K562 (cell line): ENCODE data around the gene RETN. TPM values are rescaled to one million over a fixed set of nuclear protein-coding genes. Genes with fewer than 3 reads are reported as not detected.

Source experiments
- ATAC-seq: fragments of 200-7000 bp; cut with Tn5 transposase; 3 replicates; pipeline ENCODE4 v1.9.1; 2020; ENCODE audit warnings: moderate library complexity
- BruUV-seq: library from RNA; stranded (reverse); fragments of 400-500 nt; replicated peaks from 2 replicates; lab custom pipeline; 2021; lab: Mats Ljungman, UMichigan
- CTCF ChIA-PET: fragments of 300-600 bp; formaldehyde crosslinking; extraction: SDS; loops from one replicate; lab custom pipeline; 2021; ENCODE audit warnings: low intra/inter-chr PET ratio; lab: Yijun Ruan, JAX
- POLR2A ChIA-PET: fragments of 300-600, 350-650 bp; sonication (Branson Sonifier 250); formaldehyde crosslinking; extraction: SDS; loops from one replicate; lab custom pipeline; 2021; ENCODE audit warnings: antibody characterized with exemption, inconsistent platforms; lab: Yijun Ruan, JAX
- DNase-seq, 4 experiments: peaks; one replicate each; pipeline versions ENCODE4 v3.0.0 to v3.0.0-alpha.2; 2011 to 2018; ENCODE audit warnings: low spot score in 3 of 4, mixed read lengths in 3 of 4; ENCODE audit errors: extremely low read depth in 1 of 4
- FAIRE-seq: peaks from 2 replicates; lab custom pipeline; 2011; peaks lifted over from hg19 to GRCh38; lab: Jason Lieb, UNC
- H2AFZ ChIP-seq: 2 replicates; pipeline ENCODE4 v1.6.0; 2011; ENCODE audit warnings: low read depth, low read length, control low read depth, inconsistent platforms
- H3K27ac ChIP-seq: fragments of 200-600 bp; 3 replicates; pipeline ENCODE4 v1.8.0; 2011; ENCODE audit warnings: low read depth, mild to moderate bottlenecking, control low read depth, inconsistent platforms, low read length, moderate library complexity, mixed read lengths; ENCODE audit errors: extremely low read depth
- H3K27me3 ChIP-seq, 2 experiments: fragments of 300-600 bp in 1 of 2; 2 replicates in 1 of 2; 3 replicates in 1 of 2; pipeline versions ENCODE4 v1.6.0 to v1.8.0; 2011; ENCODE audit warnings: inconsistent platforms in 2 of 2, low read length in 2 of 2, mild to moderate bottlenecking in 1 of 2, mixed read lengths in 1 of 2, moderate library complexity in 1 of 2; ENCODE audit not compliant: control insufficient read depth in 2 of 2, insufficient read depth in 2 of 2
- H3K36me3 ChIP-seq: fragments of 300-600 bp; 3 replicates; pipeline ENCODE4 v1.8.0; 2011; ENCODE audit warnings: mild to moderate bottlenecking, low read length, inconsistent platforms; ENCODE audit not compliant: control insufficient read depth, insufficient read depth
- H3K4me1 ChIP-seq, 2 experiments: fragments of 200-600 bp in 1 of 2; replicated peaks in 1 of 2; 2 replicates in 1 of 2; 3 replicates in 1 of 2; pipeline versions ENCODE4 v1.5.1 to v1.8.0; 2011; ENCODE audit warnings: inconsistent platforms in 2 of 2, low read length in 2 of 2, mild to moderate bottlenecking in 1 of 2, mixed read lengths in 1 of 2, moderate library complexity in 1 of 2; ENCODE audit not compliant: control insufficient read depth in 2 of 2, insufficient read depth in 2 of 2
- H3K4me2 ChIP-seq: 2 replicates; pipeline ENCODE4 v1.6.1; 2011; ENCODE audit warnings: low read length, control low read depth, inconsistent platforms, mixed read lengths; ENCODE audit not compliant: insufficient read depth
- H3K4me3 ChIP-seq: fragments of 200-600 bp; sonication (generic), shearing (Covaris generic); 2 replicates; pipeline ENCODE4 v1.5.1; 2016; ENCODE audit warnings: control low read depth, inconsistent platforms
- H3K79me2 ChIP-seq: fragments of 200-600 bp; 3 replicates; pipeline ENCODE4 v1.8.0; 2011; ENCODE audit warnings: low read length, inconsistent platforms; ENCODE audit not compliant: control insufficient read depth, insufficient read depth
- H3K9ac ChIP-seq, 2 experiments: 2 replicates each; pipeline versions ENCODE4 v1.6.0 to v1.6.1; 2011; ENCODE audit warnings: low read depth in 2 of 2, low read length in 2 of 2, control low read depth in 1 of 2, inconsistent platforms in 1 of 2, mild to moderate bottlenecking in 1 of 2, mixed read lengths in 1 of 2; ENCODE audit not compliant: insufficient read depth in 1 of 2
- H3K9me1 ChIP-seq: one replicate; pipeline ENCODE4 v1.6.0; 2011; ENCODE audit warnings: inconsistent platforms, mild to moderate bottlenecking, low read length, moderate library complexity; ENCODE audit not compliant: control insufficient read depth, insufficient read depth
- H3K9me3 ChIP-seq: replicated peaks from 2 replicates; pipeline ENCODE4 v1.5.1; 2011; ENCODE audit warnings: low read depth, low read length, inconsistent platforms; ENCODE audit not compliant: control insufficient read depth, insufficient read depth
- H4K20me1 ChIP-seq: replicated peaks from 2 replicates; pipeline ENCODE4 v1.6.1; 2011; ENCODE audit warnings: low read length, inconsistent platforms, mixed read lengths; ENCODE audit not compliant: control insufficient read depth, insufficient read depth
- CC2D1A ChIP-seq: fragments of 450-650 bp; IDR thresholded peaks from 2 replicates; pipeline ENCODE4 v1.6.1; 2017; ENCODE audit warnings: mild to moderate bottlenecking
- CHCHD3 ChIP-seq: fragments of 250-450 bp; sonication (Bioruptor Pico); IDR thresholded peaks from 2 replicates; pipeline ENCODE4 v2.1.2; 2022; ENCODE audit warnings: mild to moderate bottlenecking
- DPF2 ChIP-seq: fragments of 450-650 bp; IDR thresholded peaks from 2 replicates; pipeline ENCODE4 v1.6.1; 2016
- FOXJ2 ChIP-seq: fragments of 200-800 bp; sonication (Bioruptor generic); IDR thresholded peaks from 2 replicates; pipeline ENCODE4 v1.6.1; 2016; ENCODE audit warnings: missing genetic modification characterization, missing compliant biosample characterization
- IRF2 ChIP-seq: sonication (generic); formaldehyde crosslinking; IDR thresholded peaks from 2 replicates; pipeline ENCODE4 v1.8.1; 2022; ENCODE audit warnings: mild to moderate bottlenecking, missing genetic modification reagents
- PHF20 ChIP-seq: fragments of 450-650 bp; IDR thresholded peaks from 2 replicates; pipeline ENCODE4 v1.6.1; 2018; ENCODE audit not compliant: partially characterized antibody
- PHF8 ChIP-seq: fragments of 200-600 bp; sonication (generic); IDR thresholded peaks from 2 replicates; pipeline ENCODE4 v1.6.1; 2012; ENCODE audit warnings: mixed run types, mild to moderate bottlenecking, inconsistent platforms, low read length, moderate library complexity, borderline replicate concordance
- ZNF79 ChIP-seq: fragments of 250-450 bp; sonication (Bioruptor Pico); IDR thresholded peaks from 2 replicates; pipeline ENCODE4 v1.4.0; 2020; ENCODE audit warnings: low read depth, mild to moderate bottlenecking, moderate library complexity
- ZSCAN32 ChIP-seq: fragments of 450-650 bp; formaldehyde crosslinking; IDR thresholded peaks from 2 replicates; pipeline ENCODE4 v1.4.0; 2020; ENCODE audit warnings: mild to moderate bottlenecking, moderate library complexity
- WGBS: fragments of 100-300 bp; shearing (Covaris generic); methylation state at CpG from one replicate; pipeline ENCODE4 v1.1.6; 2016; ENCODE audit warnings: low coverage, mixed read lengths; ENCODE audit not compliant: insufficient coverage; ENCODE audit errors: missing lambda C conversion rate; 5-methylcytosine and 5-hydroxymethylcytosine counted together
- in situ Hi-C: fragments of 300-500 bp; cut with MboI; formaldehyde crosslinking; loops from 4 replicates; pipeline ENCODE4 v1.15.0; 2018; ENCODE audit warnings: inconsistent platforms, mixed read lengths
- intact Hi-C: fragments of 100-400 bp; cut with micrococcal nuclease; formaldehyde crosslinking; loops from 2 replicates; pipeline ENCODE4 v1.14.2; 2022
- polyA plus RNA-seq, 8 experiments: library from polyadenylated mRNA; depleted of rRNA in 4 of 8; stranded (reverse) in 5 of 8; unstranded in 3 of 8; fragments of >200 nt; fragmentation: Nextera tagmentation in 2 of 8; fragmentation: Illumina TruSeq in 1 of 8; extraction: Ambion mirVana in 2 of 8; extraction: Trizol in 1 of 8; gene quantifications; 2 replicates each; pipeline versions ENCODE4 v1.2.1 to v1.2.3, GENCODE V29; 2011 to 2014; ENCODE audit warnings: inconsistent platforms in 1 of 8, missing spikeins in 1 of 8
- total RNA-seq, 7 experiments: library from RNA; depleted of rRNA in 6 of 7; stranded (reverse); fragments of >200 nt in 6 of 7; fragmentation: Illumina TruSeq in 2 of 7; extraction: Trizol in 2 of 7; gene quantifications; 2 replicates each; pipeline versions ENCODE4 v1.2.1 to v1.2.3, GENCODE V29; 2011 to 2021; ENCODE audit warnings: low replicate concordance in 1 of 7
- TF ChIP-seq, protein P1 (sequence below): fragments of 250-450 bp; sonication (Bioruptor Pico); IDR thresholded peaks from 2 replicates; pipeline ENCODE4 v1.8.0; 2022; ENCODE audit warnings: moderate library complexity, mild to moderate bottlenecking, inconsistent platforms
- TF ChIP-seq, protein P2 (sequence below): fragments of 250-450 bp; sonication (Bioruptor Pico); IDR thresholded peaks from 2 replicates; pipeline ENCODE4 v1.8.0; 2021; ENCODE audit warnings: moderate library complexity, mild to moderate bottlenecking, inconsistent platforms
- TF ChIP-seq, protein P3 (sequence below), 3 experiments: IDR thresholded peaks in 2 of 3; conservative IDR thresholded peaks in 1 of 3; 2 replicates each; pipeline ENCODE4 v1.5.1; 2011 to 2012; ENCODE audit warnings: low read length in 3 of 3, mild to moderate bottlenecking in 3 of 3, control low read depth in 2 of 3, improper control_type of control experiment in 1 of 3, inconsistent platforms in 1 of 3, low read depth in 1 of 3, mixed read lengths in 1 of 3, moderate library complexity in 1 of 3; ENCODE audit not compliant: insufficient read depth in 2 of 3
- TF ChIP-seq, protein P4 (sequence below): sonication (generic); formaldehyde crosslinking; IDR thresholded peaks from 2 replicates; pipeline ENCODE4 v1.8.0; 2022; ENCODE audit warnings: mild to moderate bottlenecking, low read depth, missing genetic modification reagents
- TF ChIP-seq, protein P5 (sequence below): sonication (generic); formaldehyde crosslinking; IDR thresholded peaks from 2 replicates; pipeline ENCODE4 v1.8.0; 2022; ENCODE audit warnings: missing genetic modification reagents, mild to moderate bottlenecking, borderline replicate concordance

Gene RETN
- total and polyA plus RNA-seq, 9 of the 15 experiments (the other 6 are each of a cell fraction or from before 2014, with no cell fraction given) = not detected

DNA sequence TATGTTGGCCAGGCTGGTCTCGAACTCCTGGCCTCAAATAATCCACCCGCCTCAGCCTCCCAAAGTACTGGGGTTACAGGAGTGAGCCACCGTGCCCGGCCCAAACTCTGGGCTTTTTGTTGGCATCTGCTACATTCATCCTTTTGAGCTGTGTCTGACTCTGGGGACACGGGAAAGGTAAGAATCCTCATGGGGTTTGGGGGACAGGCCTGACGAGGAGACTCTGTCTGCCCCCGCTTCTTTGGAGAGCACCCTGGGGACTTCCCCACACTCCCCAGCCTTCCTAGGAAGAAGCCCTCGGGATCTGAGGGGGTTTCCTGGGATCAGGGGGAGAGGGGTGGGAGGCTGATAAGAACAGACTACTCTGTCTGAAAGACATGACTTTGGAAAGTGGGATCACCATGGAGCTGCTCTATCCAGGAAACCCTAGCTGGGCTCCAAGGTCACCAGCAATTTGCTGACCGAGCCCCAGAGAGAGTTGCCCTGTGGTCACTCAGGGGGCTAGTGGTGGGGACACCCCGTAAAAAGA lies 41.1 kb downstream of the RETN start:
- Histone ChIP-seq H4K20me1 (0 out of 2 replicates have a peak, but pooled peaks cover 4% of the 10 kb centered on the region), H3K9ac (no peak overlapping the region), H3K4me2 (no peak overlapping the region), H2AFZ (no peak overlapping the region), H3K27ac (no peak overlapping the region), H3K4me3 (no peak overlapping the region), H3K9me3 (no peaks in the 10 kb centered on the region), H3K36me3 (no peaks in the 10 kb centered on the region), H3K79me2 (no peaks in the 10 kb centered on the region), H3K9me1 (no peaks in the 10 kb centered on the region), H3K4me1 (no peaks in the 10 kb centered on the region; a peak in 1 of 5 replicates), H3K27me3 (peaks cover 0 to 11% of the 10 kb centered on the region in 2 experiments; a peak in 3 of 5 replicates)
- in situ Hi-C loops (no loop called here), intact Hi-C loops (no loop called here)
- TF ChIP-seq, protein P1, sequence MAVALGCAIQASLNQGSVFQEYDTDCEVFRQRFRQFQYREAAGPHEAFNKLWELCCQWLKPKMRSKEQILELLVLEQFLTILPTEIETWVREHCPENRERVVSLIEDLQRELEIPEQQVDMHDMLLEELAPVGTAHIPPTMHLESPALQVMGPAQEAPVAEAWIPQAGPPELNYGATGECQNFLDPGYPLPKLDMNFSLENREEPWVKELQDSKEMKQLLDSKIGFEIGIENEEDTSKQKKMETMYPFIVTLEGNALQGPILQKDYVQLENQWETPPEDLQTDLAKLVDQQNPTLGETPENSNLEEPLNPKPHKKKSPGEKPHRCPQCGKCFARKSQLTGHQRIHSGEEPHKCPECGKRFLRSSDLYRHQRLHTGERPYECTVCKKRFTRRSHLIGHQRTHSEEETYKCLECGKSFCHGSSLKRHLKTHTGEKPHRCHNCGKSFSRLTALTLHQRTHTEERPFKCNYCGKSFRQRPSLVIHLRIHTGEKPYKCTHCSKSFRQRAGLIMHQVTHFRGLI = no peak
- TF ChIP-seq FOXJ2 (tag) = no peak
- TF ChIP-seq, protein P2, sequence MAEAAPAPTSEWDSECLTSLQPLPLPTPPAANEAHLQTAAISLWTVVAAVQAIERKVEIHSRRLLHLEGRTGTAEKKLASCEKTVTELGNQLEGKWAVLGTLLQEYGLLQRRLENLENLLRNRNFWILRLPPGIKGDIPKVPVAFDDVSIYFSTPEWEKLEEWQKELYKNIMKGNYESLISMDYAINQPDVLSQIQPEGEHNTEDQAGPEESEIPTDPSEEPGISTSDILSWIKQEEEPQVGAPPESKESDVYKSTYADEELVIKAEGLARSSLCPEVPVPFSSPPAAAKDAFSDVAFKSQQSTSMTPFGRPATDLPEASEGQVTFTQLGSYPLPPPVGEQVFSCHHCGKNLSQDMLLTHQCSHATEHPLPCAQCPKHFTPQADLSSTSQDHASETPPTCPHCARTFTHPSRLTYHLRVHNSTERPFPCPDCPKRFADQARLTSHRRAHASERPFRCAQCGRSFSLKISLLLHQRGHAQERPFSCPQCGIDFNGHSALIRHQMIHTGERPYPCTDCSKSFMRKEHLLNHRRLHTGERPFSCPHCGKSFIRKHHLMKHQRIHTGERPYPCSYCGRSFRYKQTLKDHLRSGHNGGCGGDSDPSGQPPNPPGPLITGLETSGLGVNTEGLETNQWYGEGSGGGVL (CRISPR knock-in tag) = no peak
- TF ChIP-seq PHF20 = no peak
- TF ChIP-seq DPF2 = no peak
- TF ChIP-seq, protein P3, sequence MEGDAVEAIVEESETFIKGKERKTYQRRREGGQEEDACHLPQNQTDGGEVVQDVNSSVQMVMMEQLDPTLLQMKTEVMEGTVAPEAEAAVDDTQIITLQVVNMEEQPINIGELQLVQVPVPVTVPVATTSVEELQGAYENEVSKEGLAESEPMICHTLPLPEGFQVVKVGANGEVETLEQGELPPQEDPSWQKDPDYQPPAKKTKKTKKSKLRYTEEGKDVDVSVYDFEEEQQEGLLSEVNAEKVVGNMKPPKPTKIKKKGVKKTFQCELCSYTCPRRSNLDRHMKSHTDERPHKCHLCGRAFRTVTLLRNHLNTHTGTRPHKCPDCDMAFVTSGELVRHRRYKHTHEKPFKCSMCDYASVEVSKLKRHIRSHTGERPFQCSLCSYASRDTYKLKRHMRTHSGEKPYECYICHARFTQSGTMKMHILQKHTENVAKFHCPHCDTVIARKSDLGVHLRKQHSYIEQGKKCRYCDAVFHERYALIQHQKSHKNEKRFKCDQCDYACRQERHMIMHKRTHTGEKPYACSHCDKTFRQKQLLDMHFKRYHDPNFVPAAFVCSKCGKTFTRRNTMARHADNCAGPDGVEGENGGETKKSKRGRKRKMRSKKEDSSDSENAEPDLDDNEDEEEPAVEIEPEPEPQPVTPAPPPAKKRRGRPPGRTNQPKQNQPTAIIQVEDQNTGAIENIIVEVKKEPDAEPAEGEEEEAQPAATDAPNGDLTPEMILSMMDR (IDR thresholded peaks at IDR 0.05 in 2 of 3, conservative IDR thresholded peaks at IDR 0.05 in 1 of 3; ENCODE audit: insufficient read depth in 2 of 3, low read depth in 1 of 3, low read length in 3 of 3) = no peak
- no peak for TF ChIP-seq IRF2 (CRISPR knock-in tag)
- TF ChIP-seq, protein P4, sequence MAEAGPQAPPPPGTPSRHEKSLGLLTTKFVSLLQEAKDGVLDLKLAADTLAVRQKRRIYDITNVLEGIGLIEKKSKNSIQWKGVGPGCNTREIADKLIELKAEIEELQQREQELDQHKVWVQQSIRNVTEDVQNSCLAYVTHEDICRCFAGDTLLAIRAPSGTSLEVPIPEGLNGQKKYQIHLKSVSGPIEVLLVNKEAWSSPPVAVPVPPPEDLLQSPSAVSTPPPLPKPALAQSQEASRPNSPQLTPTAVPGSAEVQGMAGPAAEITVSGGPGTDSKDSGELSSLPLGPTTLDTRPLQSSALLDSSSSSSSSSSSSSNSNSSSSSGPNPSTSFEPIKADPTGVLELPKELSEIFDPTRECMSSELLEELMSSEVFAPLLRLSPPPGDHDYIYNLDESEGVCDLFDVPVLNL (CRISPR knock-in tag) = no peak
- no peak for TF ChIP-seq CC2D1A
- TF ChIP-seq ZNF79 = no peak
- TF ChIP-seq, protein P5, sequence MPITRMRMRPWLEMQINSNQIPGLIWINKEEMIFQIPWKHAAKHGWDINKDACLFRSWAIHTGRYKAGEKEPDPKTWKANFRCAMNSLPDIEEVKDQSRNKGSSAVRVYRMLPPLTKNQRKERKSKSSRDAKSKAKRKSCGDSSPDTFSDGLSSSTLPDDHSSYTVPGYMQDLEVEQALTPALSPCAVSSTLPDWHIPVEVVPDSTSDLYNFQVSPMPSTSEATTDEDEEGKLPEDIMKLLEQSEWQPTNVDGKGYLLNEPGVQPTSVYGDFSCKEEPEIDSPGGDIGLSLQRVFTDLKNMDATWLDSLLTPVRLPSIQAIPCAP (CRISPR knock-in tag) = no peak
- no peak for TF ChIP-seq PHF8
- TF ChIP-seq ZSCAN32 (CRISPR knock-in tag) = no peak
- no peak for TF ChIP-seq CHCHD3 (CRISPR knock-in tag)
- no peak for ATAC-seq
- POLR2A ChIA-PET = no interaction called here
- no TSS peak for BruUV-seq
- CTCF ChIA-PET = no interaction called here
- 2% methylated on average over 9 of the region's 10 CpGs for WGBS
- no peak for FAIRE-seq
- DNase-seq = no peak
